IPS-18a (cell line): ENCODE data around the gene PRKCZ.
A peak's percentile ranks its signal among the peaks of the same experiment; 100 is the strongest.

Experiments used
- H3K27ac ChIP-seq: one replicate; pipeline ENCODE4 v1.5.1; 2013; ENCODE audit warnings: low read length
- H3K27me3 ChIP-seq: one replicate; pipeline ENCODE4 v1.6.1; 2013; ENCODE audit warnings: mild to moderate bottlenecking, low read length; ENCODE audit not compliant: control insufficient read depth, insufficient read depth
- H3K36me3 ChIP-seq: one replicate; pipeline ENCODE4 v1.6.1; 2013; ENCODE audit warnings: low read depth, low read length; ENCODE audit not compliant: control insufficient read depth
- H3K4me1 ChIP-seq: one replicate; pipeline ENCODE4 v1.6.1; 2013; ENCODE audit warnings: low read depth, low read length; ENCODE audit not compliant: control insufficient read depth
- H3K4me3 ChIP-seq: one replicate; pipeline ENCODE4 v1.5.1; 2013; ENCODE audit warnings: low read length
- H3K9ac ChIP-seq: one replicate; pipeline ENCODE4 v1.6.1; 2013; ENCODE audit warnings: mild to moderate bottlenecking, low read length, moderate library complexity
- H3K9me3 ChIP-seq: one replicate; pipeline ENCODE4 v1.6.1; 2013; ENCODE audit warnings: low read depth, low read length; ENCODE audit not compliant: control insufficient read depth

The PRKCZ gene

GRCh38 chr1:2188336-2188735 is 138.1 kb downstream of the PRKCZ start:
- H3K36me3 ChIP-seq: peaks cover 2% of the 10 kb centered on the region
- no peaks in the 10 kb centered on the region for H3K27me3 ChIP-seq
- no peak overlapping the region for H3K4me3 ChIP-seq
- no peak overlapping the region for H3K27ac ChIP-seq
- H3K9me3 ChIP-seq: no peaks in the 10 kb centered on the region
- peaks cover 8% of the 10 kb centered on the region for H3K4me1 ChIP-seq
- H3K9ac ChIP-seq: no peak overlapping the region

GRCh38 chr1:2189459-2190425 is 139.5 kb downstream of the PRKCZ start:
- Histone ChIP-seq H3K36me3 (no peaks in the 10 kb centered on the region), H3K9ac (peak overlapping the region; percentile 39), H3K4me1 (peaks cover 8% of the 10 kb centered on the region), H3K9me3 (no peaks in the 10 kb centered on the region), H3K27me3 (no peaks in the 10 kb centered on the region), H3K4me3 (peak overlapping the region; percentile 65), H3K27ac (no peak overlapping the region)

GRCh38 chr1:2190491-2190976 is 140.3 kb downstream of the PRKCZ start:
- no peak overlapping the region for H3K4me3 ChIP-seq
- H3K9ac ChIP-seq: no peak overlapping the region
- no peak overlapping the region for H3K27ac ChIP-seq

GRCh38 chr1:2192031-2192995 is 142.1 kb downstream of the PRKCZ start:
- H3K4me3 ChIP-seq: no peak overlapping the region

More at GRCh38 chr1:2190491-2190976, 140.3 kb downstream of the PRKCZ start:
- Histone ChIP-seq H3K4me1 (peaks cover 8% of the 10 kb centered on the region), H3K36me3 (no peaks in the 10 kb centered on the region), H3K9me3 (no peaks in the 10 kb centered on the region), H3K27me3 (no peaks in the 10 kb centered on the region)

GRCh38 chr1:2193514-2194281 is 143.5 kb downstream of the PRKCZ start:
- no peaks in the 10 kb centered on the region for H3K36me3 ChIP-seq
- peaks cover 8% of the 10 kb centered on the region for H3K4me1 ChIP-seq
- no peaks in the 10 kb centered on the region for H3K27me3 ChIP-seq
- H3K4me3 ChIP-seq: peak overlapping the region; percentile 57
- H3K9me3 ChIP-seq: no peaks in the 10 kb centered on the region
- no peak overlapping the region for H3K27ac ChIP-seq
- no peak overlapping the region for H3K9ac ChIP-seq

More at GRCh38 chr1:2192031-2192995, 142.1 kb downstream of the PRKCZ start:
- Histone ChIP-seq H3K9me3 (no peaks in the 10 kb centered on the region), H3K27ac (no peak overlapping the region), H3K9ac (no peak overlapping the region), H3K27me3 (no peaks in the 10 kb centered on the region), H3K4me1 (peaks cover 8% of the 10 kb centered on the region), H3K36me3 (no peaks in the 10 kb centered on the region)

GRCh38 chr1:2194319-2194897 is 144.2 kb downstream of the PRKCZ start, which contains the start of gene FAAP20:
TSS of gene FAAP20 (minus strand) at chr1:2194772. CDS start at chr1:2194749, 23 bp downstream.
- H3K27ac ChIP-seq: no peak within 1 kb of the TSS

GRCh38 chr1:2194898-2195673 is 144.9 kb downstream of the PRKCZ start:
- Histone ChIP-seq H3K27me3 (no peaks in the 10 kb centered on the region), H3K4me3 (peak overlapping the region; percentile 61), H3K9me3 (no peaks in the 10 kb centered on the region), H3K27ac (no peak overlapping the region), H3K9ac (peak overlapping the region; percentile 30), H3K36me3 (no peaks in the 10 kb centered on the region), H3K4me1 (peaks cover 4% of the 10 kb centered on the region)

More at GRCh38 chr1:2194319-2194897, 144.2 kb downstream of the PRKCZ start, which contains the start of gene FAAP20:
- peak within 1 kb of the TSS; percentile 30 for H3K9ac ChIP-seq
- peak within 1 kb of the TSS; percentile 61 for H3K4me3 ChIP-seq
- no peaks in the 10 kb centered on the region for H3K27me3 ChIP-seq
- H3K4me1 ChIP-seq: peaks cover 4% of the 10 kb centered on the region
- no peaks in the 10 kb centered on the region for H3K36me3 ChIP-seq
- no peaks in the 10 kb centered on the region for H3K9me3 ChIP-seq

- no peak overlapping the region for H3K27ac ChIP-seq
- H3K4me1 ChIP-seq: no peaks in the 10 kb centered on the region
- no peak overlapping the region for H3K4me3 ChIP-seq
- no peak overlapping the region for H3K9ac ChIP-seq
- no peaks in the 10 kb centered on the region for H3K27me3 ChIP-seq
- no peaks in the 10 kb centered on the region for H3K9me3 ChIP-seq
- H3K36me3 ChIP-seq: no peaks in the 10 kb centered on the region
Measured at GRCh38 chr1:2195785-2196184, 145.6 kb downstream of the PRKCZ start.

- Histone ChIP-seq H3K9ac (no peak overlapping the region), H3K9me3 (no peaks in the 10 kb centered on the region), H3K4me1 (no peaks in the 10 kb centered on the region)
Measured at GRCh38 chr1:2196901-2197638, 146.9 kb downstream of the PRKCZ start.

More at GRCh38 chr1:2196901-2197638, 146.9 kb downstream of the PRKCZ start:
- Histone ChIP-seq H3K27ac (no peak overlapping the region), H3K27me3 (no peaks in the 10 kb centered on the region), H3K4me3 (no peak overlapping the region), H3K36me3 (no peaks in the 10 kb centered on the region)
